Measurements from ENCODE around the gene ANO10.
"Not testable (repeated sequence)": the region's sequence is repeated elsewhere in the genome, so short reads cannot be mapped to it uniquely, and the experiment has no call there.

ANO10 gene

GRCh38 chr3:43580181-43580580 is 41.6 kb downstream of the ANO10 start:
- DNase-seq (ENCODE audit: low read depth in 3 of 3) = no peak

GRCh38 chr3:43573576-43573975 is 48.2 kb downstream of the ANO10 start:
- no peak for DNase-seq (ENCODE audit: low read depth in 3 of 3)

GRCh38 chr3:43565661-43566341 is 56.0 kb downstream of the ANO10 start:
- DNase-seq (ENCODE audit: low read depth in 3 of 3) = not testable (repeated sequence)

- DNase-seq (ENCODE audit: low read depth in 3 of 3) = no peak
Observed at GRCh38 chr3:43559961-43560360, 61.9 kb downstream of the ANO10 start.

- DNase-seq (ENCODE audit: low read depth in 3 of 3) = no peak
Observed at GRCh38 chr3:43558171-43558570, 63.6 kb downstream of the ANO10 start.

- no peak for DNase-seq (ENCODE audit: low read depth in 3 of 3)
Observed at GRCh38 chr3:43549626-43550290, 72.1 kb downstream of the ANO10 start.

- DNase-seq (ENCODE audit: low read depth in 3 of 3) = not testable (repeated sequence)
Observed at GRCh38 chr3:43544277-43544676, 77.5 kb downstream of the ANO10 start.

GRCh38 chr3:43542328-43543043 is 79.3 kb downstream of the ANO10 start:
- DNase-seq (ENCODE audit: low read depth in 3 of 3) = no peak

- DNase-seq (ENCODE audit: low read depth in 3 of 3) = no peak
Observed at GRCh38 chr3:43540624-43541023, 81.2 kb downstream of the ANO10 start.

GRCh38 chr3:43539321-43539720 is 82.5 kb downstream of the ANO10 start:
- no peak for DNase-seq (ENCODE audit: low read depth in 3 of 3)

GRCh38 chr3:43537225-43537624 is 84.6 kb downstream of the ANO10 start:
- no peak for DNase-seq (ENCODE audit: low read depth in 3 of 3)

- DNase-seq (ENCODE audit: low read depth in 3 of 3) = no peak
Observed at GRCh38 chr3:43534675-43535074, 87.1 kb downstream of the ANO10 start.

- no peak for DNase-seq (ENCODE audit: low read depth in 3 of 3)
Observed at GRCh38 chr3:43533009-43533408, 88.8 kb downstream of the ANO10 start.

- DNase-seq (ENCODE audit: low read depth in 3 of 3) = no peak
Observed at GRCh38 chr3:43531835-43532234, 90.0 kb downstream of the ANO10 start.

- DNase-seq (ENCODE audit: low read depth in 3 of 3) = no peak
Observed at GRCh38 chr3:43528498-43529099, 93.2 kb downstream of the ANO10 start.

GRCh38 chr3:43526956-43527355 is 94.9 kb downstream of the ANO10 start:
- no peak for DNase-seq (ENCODE audit: low read depth in 3 of 3)

- DNase-seq (ENCODE audit: low read depth in 3 of 3) = no peak
Observed at GRCh38 chr3:43525941-43526607, 95.7 kb downstream of the ANO10 start.

- no peak for DNase-seq (ENCODE audit: low read depth in 3 of 3)
Observed at GRCh38 chr3:43525386-43525785, 96.4 kb downstream of the ANO10 start.

- DNase-seq (ENCODE audit: low read depth in 3 of 3) = no peak
Observed at GRCh38 chr3:43523454-43524053, 98.3 kb downstream of the ANO10 start.

- no peak for DNase-seq (ENCODE audit: low read depth in 3 of 3)
Observed at GRCh38 chr3:43522727-43523362, 99.0 kb downstream of the ANO10 start.

GRCh38 chr3:43521941-43522340 is 99.9 kb downstream of the ANO10 start:
- no peak for DNase-seq (ENCODE audit: low read depth in 3 of 3)

All from stimulated activated CD4-positive, alpha-beta T cell treated with anti-CD3 and anti-CD28 coated beads, TNF-alpha, amount 100 ng/mL, for 24 hours (primary cell).